NCI-H1694 (cell line): ENCODE measurements around the gene SLC39A9.

Experiments used
- DNase-seq: peaks from one replicate; lab custom pipeline; 2025; lab: John Stamatoyannopoulos, UW

The SLC39A9 gene

GRCh38 chr14:69424149-69424923 lies 25.8 kb downstream of the SLC39A9 start:
- DNase-seq = no peak

- DNase-seq = no peak
Observed at GRCh38 chr14:69427596-69427995, 29.1 kb downstream of the SLC39A9 start.

GRCh38 chr14:69428289-69428998 lies 30.0 kb downstream of the SLC39A9 start:
- no peak for DNase-seq

GRCh38 chr14:69429643-69430042 lies 31.2 kb downstream of the SLC39A9 start:
- no peak for DNase-seq

- no peak for DNase-seq
Observed at GRCh38 chr14:69430306-69430939, 31.9 kb downstream of the SLC39A9 start.

- no peak for DNase-seq
Observed at GRCh38 chr14:69432364-69432763, 33.9 kb downstream of the SLC39A9 start.

- DNase-seq = no peak
Observed at GRCh38 chr14:69439521-69440270, 41.2 kb downstream of the SLC39A9 start.

GRCh38 chr14:69441948-69442347 lies 43.5 kb downstream of the SLC39A9 start:
- DNase-seq = no peak

GRCh38 chr14:69443296-69443805 lies 44.9 kb downstream of the SLC39A9 start:
- no peak for DNase-seq

GRCh38 chr14:69449216-69449615 lies 50.7 kb downstream of the SLC39A9 start:
- no peak for DNase-seq

- DNase-seq = no peak
Observed at GRCh38 chr14:69451941-69452340, 53.4 kb downstream of the SLC39A9 start.

- no peak for DNase-seq
Observed at GRCh38 chr14:69458350-69458749, 59.9 kb downstream of the SLC39A9 start.

GRCh38 chr14:69459122-69459521 lies 60.6 kb downstream of the SLC39A9 start:
- DNase-seq = no peak

- peak; percentile 74 for DNase-seq
Observed at GRCh38 chr14:69460093-69460701, 61.7 kb downstream of the SLC39A9 start.

- DNase-seq = no peak
Observed at GRCh38 chr14:69464379-69464778, 65.9 kb downstream of the SLC39A9 start.

GRCh38 chr14:69464829-69465228 lies 66.3 kb downstream of the SLC39A9 start:
- no peak for DNase-seq

GRCh38 chr14:69468949-69469348 lies 70.5 kb downstream of the SLC39A9 start:
- DNase-seq = no peak

GRCh38 chr14:69471436-69471835 lies 72.9 kb downstream of the SLC39A9 start:
- DNase-seq = no peak

- no peak for DNase-seq
Observed at GRCh38 chr14:69471916-69472315, 73.4 kb downstream of the SLC39A9 start.

- DNase-seq = no peak
Observed at GRCh38 chr14:69473260-69473659, 74.8 kb downstream of the SLC39A9 start.

GRCh38 chr14:69473946-69474345 lies 75.5 kb downstream of the SLC39A9 start:
- DNase-seq = no peak
